Activated gamma-delta T cell treated with Interleukin-2 at 50 U/mL for 16 hours (primary cell): ENCODE results near the gene ABCC3.
A peak's percentile ranks its signal among the peaks of the same experiment; 100 is the strongest.
"Not testable (repeated sequence)": the region's sequence is repeated elsewhere in the genome, so short reads cannot be mapped to it uniquely, and the experiment has no call there.

ENCODE experiments used
- DNase-seq: peaks from one replicate; pipeline ENCODE4 v3.0.0-alpha.2; 2020

ABCC3 gene

DNA sequence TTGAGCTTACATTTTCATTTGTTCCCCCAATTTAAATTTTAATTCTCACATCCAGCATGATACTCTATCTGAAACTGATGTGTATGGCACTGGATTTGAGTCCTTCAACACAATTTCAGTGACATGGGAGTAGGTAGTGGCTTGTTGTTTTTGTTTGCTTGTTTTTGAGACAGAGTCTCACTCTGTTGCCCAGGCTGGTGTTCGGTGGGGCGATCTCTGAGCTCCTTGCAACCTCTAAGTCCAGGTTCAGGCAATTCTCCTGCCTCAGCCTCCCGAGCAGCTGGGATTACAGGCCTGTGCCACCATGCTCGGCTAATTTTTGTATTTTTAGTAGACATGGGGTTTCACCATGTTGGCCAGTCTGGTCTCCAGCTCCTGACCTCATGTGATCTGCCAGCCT is 74.4 kb downstream of the ABCC3 start:
- DNase-seq: not testable (repeated sequence)

DNA sequence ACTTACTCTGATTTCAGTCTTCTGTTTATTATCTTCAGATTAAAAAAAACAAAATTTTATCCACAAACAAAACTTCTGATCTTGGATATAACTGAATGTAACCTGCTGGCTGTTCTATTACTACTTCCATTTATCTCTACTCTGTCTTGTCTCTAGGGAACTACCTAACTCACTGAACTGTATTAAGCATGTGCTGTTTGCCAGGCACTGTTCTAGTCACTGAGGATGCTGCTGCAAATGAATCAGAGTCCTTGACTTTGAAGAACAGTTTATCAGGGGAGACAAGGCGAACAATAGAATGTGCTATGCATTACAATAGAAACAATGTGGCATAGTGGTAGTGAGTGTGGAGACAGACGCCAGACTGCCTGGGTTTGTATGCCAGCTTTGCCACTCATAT is 75.3 kb downstream of the ABCC3 start:
- DNase-seq: no peak

GRCh38 chr17:50710650-50711049 is 76.0 kb downstream of the ABCC3 start:
- DNase-seq: no peak

DNA sequence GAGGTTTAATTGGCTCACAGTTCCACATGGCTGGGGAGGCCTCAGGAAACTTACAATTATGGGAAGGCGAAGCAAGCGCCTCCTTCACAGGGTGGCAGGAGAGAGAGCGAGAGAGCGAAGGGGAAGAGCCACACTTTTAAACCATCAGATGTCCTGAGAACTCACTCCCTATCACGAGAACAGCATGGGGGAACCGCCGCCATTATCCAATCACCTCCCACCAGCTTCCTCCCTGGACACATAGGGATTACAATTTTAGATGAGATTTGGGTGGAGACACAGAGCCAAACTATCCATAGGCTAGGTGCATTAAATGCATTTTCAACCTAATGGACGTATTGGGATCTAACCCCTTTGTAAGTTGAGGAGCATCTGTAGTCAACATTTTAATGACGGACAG is 78.0 kb downstream of the ABCC3 start:
- DNase-seq: no peak

- no peak for DNase-seq
Measured at GRCh38 chr17:50715471-50715870, 80.8 kb downstream of the ABCC3 start.

DNA sequence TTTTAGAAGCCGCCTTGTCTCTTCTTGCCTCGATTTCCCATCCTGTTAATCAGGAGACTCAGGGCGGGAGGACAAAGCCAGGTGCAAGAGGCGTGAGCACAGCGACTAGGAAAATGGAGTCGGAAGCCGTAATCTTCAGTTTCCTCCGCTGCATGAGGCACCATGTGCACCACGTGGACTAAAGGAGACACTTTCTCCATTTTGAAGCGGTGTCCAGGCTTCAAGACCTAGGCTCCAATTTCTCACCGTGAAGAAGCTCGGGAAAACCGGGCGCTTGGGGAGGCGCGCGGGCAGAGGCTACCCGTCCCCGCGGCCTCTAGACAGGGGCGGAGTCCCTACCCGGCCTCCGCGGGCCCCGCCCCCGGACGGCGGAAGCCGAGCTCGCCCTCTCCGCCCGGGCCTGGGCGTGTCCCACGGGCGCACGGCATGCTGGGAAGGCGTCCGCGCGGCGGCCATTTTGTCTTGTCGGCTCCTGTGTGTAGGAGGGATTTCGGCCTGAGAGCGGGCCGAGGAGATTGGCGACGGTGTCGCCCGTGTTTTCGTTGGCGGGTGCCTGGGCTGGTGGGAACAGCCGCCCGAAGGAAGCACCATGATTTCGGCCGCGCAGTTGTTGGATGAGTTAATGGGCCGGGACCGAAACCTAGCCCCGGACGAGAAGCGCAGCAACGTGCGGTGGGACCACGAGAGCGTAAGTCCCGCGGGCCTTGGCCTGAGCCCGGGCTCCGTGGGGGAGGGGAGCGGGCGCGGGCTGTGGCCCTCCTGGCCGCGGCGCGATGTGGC is 84.7 kb downstream of the ABCC3 start, which contains the start of gene LUC7L3:
Gene LUC7L3 (plus strand): TSS at position 460 of the 780 bp plus-strand sequence. CDS start 130 bp downstream, at position 590.
- DNase-seq: peak; percentile 88

GRCh38 chr17:50719924-50720794 is 85.5 kb downstream of the ABCC3 start:
- no peak for DNase-seq

DNA sequence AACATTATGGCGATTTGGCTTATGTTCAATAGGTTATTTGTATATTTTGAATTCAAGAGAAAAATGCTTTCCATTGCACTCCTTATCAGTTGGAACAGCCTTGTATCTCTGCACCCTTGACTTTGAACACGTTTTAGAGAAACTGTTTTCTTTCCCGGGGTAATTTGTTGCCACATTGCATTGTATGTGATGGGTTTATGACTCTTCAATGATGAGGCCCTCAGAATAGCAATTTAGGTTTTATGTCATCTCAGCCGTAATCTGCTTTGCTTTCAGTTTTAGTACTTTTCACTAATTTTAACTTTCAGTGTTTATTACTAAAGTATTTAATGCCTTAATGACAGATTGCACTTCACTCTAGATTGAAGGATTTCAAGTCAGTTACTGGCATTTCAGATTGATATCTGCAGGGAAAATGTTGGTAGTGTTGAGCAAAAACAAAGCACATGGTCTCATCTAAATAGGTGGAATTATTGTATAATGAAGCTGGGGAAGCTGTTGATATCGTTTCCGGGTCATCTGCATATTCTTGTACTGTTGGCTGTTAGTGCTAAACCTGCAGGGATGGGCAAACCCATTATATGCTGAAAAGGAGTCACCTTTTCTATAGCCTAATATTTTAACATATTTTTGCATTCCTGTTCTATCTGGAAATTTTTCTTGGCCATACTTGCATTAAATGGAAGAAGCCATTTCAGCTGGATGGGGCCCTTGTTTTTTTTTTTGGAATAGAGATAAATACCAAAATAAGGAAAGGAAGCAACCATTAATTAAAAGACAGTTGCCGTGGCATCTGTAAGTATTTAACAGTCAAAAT is 86.7 kb downstream of the ABCC3 start:
- DNase-seq: no peak

DNA sequence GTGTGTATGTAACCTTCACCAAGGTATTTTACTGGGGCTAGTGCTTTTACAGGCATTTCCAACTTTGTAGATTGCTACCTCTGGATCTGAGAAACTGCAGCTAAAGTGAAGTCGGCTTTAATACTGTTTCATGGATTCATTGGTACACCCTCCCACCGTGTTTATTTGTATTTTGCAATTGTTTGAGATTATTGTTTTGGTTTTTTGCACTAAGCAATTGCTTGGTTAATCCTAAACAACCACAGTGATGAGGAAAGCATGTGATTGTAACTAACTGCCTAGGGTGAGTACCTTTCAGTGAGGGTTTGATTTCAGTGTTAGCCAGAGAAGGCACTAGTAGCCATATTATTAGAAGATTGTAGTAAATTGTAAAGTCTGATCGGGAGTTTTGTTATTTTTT is 88.1 kb downstream of the ABCC3 start:
- no peak for DNase-seq

DNA sequence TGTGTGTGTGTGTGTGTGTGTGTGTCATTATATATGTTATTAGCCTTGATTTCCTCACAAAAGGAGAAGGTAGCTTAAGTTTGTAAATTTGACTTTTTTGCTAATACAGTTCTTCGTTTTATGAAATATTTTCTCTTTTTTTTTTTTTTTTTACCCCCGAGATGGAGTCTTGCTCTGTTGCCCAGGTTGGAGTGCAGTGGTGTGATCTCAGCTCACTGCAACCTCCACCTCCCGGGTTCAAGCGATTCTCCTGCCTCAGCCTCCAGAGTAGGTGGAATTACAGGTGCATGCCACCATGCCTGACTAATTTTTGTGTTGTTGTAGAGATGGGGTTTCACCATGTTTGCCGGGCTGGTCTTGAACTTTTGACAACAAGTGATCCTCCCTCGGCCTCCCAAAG is 89.9 kb downstream of the ABCC3 start:
- not testable (repeated sequence) for DNase-seq

- no peak for DNase-seq
Measured at GRCh38 chr17:50725769-50726655, 91.3 kb downstream of the ABCC3 start.

- no peak for DNase-seq
Measured at GRCh38 chr17:50728112-50728429, 93.4 kb downstream of the ABCC3 start.

- no peak for DNase-seq
Measured at GRCh38 chr17:50728881-50729765, 94.4 kb downstream of the ABCC3 start.

DNA sequence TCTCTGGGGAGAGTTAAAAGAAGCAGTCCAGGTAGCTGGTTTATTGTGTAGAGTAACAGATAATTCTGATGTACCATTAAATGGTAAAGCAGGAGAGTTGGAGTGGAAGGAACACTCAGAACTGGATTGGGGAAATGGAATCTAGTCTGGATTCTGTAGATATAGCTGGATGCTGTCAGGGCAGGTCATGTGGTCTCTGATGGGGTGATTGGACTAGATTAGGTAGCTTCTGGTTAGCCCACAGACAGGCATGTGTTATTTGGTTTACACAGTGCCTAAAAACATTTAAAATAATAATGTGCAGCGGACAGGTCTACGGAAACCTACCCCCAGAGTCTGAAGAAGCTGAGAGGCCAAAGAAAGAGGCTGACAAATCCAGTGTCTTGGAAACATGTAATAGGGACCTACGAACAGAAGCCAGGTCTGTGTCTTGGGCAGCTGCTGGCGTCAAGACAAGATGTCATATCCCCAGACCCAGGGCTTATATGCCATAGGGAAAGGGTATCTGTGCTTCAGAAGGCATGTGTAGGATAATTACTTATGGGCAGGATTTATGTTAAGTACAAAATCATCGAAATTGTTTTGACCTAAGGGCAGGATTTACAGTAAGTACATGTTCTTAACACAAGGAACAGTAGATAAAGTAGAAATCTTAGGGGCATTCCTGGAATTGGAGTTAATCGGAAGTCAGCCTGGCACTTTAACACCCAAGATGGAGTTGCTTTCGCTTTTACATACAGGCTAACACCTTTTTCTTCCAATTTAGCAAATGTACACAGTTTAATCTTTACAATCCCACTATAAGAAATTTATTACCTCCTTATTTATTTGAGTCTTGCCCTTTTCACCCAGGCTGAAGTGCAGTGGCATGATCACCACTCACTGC is 97.1 kb downstream of the ABCC3 start:
- no peak for DNase-seq

DNA sequence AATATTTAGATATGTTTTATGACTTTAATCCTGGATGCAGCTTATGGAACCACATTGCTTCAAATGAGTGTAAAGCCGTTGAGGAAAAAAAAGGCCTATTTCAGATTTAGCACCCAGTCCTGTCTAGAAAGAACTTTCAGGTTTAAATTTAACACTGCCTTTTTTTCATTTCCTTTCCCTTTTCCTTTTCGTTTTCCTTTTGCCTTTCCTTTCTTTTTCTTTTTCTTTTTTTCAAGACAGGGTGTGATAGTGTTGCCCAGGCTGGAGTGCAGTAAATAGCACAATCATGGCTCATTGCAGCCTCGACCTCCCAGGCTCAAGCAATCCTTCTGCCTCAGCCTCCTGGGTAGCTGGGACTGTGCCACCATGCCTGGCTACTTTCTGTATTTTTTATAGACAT is 100.6 kb downstream of the ABCC3 start:
- DNase-seq: no peak

- DNase-seq: no peak
Measured at GRCh38 chr17:50737118-50737698, 102.5 kb downstream of the ABCC3 start.

- no peak for DNase-seq
Measured at GRCh38 chr17:50739098-50739497, 104.4 kb downstream of the ABCC3 start.
